Fibroblast of lung (primary cell): ENCODE results near the gene MYMX.

Experiments used
- CTCF ChIP-seq, 2 donors: IDR thresholded peaks in 1 of 2; conservative IDR thresholded peaks in 1 of 2; 1 replicate in 1 of 2; 2 replicates in 1 of 2; pipeline ENCODE4 v1.5.1; 2011 to 2012; ENCODE audit warnings: low read length in 2 of 2, control low read depth in 1 of 2, inconsistent platforms in 1 of 2, low read depth in 1 of 2, mild to moderate bottlenecking in 1 of 2
- EZH2 ChIP-seq: IDR thresholded peaks from 2 replicates; pipeline ENCODE4 v1.5.1; 2012; ENCODE audit warnings: low read length, control low read depth, mild to moderate bottlenecking; ENCODE audit errors: missing control alignments

GRCh38 chr6:44246663-44247337 is 30.1 kb downstream of the MYMX start, which contains the start of gene HSP90AB1:
- TF ChIP-seq CTCF (conservative IDR thresholded peaks at IDR 0.05 in 1 of 2, IDR thresholded peaks at IDR 0.05 in 1 of 2; ENCODE audit: low read depth in 1 of 2, low read length in 2 of 2) (no peak), EZH2 (no peak)
